ENCODE measurements around the gene UGT3A1. TPM values are rescaled to one million over a fixed set of nuclear protein-coding genes. Genes with fewer than 3 reads are reported as not detected.

The UGT3A1 gene
- total RNA-seq, 1 donor from 2014 or later = not detected

DNA sequence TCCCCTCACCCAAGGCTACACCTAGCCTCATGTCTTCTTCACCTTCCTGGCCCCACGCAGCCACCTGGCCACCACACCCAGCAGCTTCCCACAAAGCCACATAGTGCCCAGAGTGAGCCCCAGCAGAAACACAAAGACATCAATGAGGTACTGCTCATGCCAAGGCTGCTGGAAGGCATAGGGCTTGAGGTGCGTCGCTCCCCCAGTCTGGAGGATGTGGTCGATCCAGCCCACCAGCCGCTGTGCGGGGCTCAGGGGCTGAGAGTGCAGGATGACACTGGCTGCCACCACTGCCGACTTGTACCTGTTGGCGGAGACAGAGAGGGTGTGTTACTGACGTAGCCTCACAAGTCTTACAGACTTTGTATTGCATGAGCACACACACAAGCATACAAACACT is 37.0 kb downstream of the UGT3A1 start:
- peaks cover 3% of the 10 kb centered on the region for H3K9me3 Mint-ChIP-seq (ENCODE audit: low read depth)
- H3K4me1 Mint-ChIP-seq (ENCODE audit: low read depth) = no peaks in the 10 kb centered on the region
- DNase-seq (ENCODE audit: low spot score) = no peak
- no peak overlapping the region for H3K4me3 Mint-ChIP-seq (ENCODE audit: unreplicated experiment)
- TF ChIP-seq, protein P1, sequence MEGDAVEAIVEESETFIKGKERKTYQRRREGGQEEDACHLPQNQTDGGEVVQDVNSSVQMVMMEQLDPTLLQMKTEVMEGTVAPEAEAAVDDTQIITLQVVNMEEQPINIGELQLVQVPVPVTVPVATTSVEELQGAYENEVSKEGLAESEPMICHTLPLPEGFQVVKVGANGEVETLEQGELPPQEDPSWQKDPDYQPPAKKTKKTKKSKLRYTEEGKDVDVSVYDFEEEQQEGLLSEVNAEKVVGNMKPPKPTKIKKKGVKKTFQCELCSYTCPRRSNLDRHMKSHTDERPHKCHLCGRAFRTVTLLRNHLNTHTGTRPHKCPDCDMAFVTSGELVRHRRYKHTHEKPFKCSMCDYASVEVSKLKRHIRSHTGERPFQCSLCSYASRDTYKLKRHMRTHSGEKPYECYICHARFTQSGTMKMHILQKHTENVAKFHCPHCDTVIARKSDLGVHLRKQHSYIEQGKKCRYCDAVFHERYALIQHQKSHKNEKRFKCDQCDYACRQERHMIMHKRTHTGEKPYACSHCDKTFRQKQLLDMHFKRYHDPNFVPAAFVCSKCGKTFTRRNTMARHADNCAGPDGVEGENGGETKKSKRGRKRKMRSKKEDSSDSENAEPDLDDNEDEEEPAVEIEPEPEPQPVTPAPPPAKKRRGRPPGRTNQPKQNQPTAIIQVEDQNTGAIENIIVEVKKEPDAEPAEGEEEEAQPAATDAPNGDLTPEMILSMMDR (IDR thresholded peaks at IDR 0.05) = no peak
- H3K27ac Mint-ChIP-seq (ENCODE audit: unreplicated experiment) = no peak overlapping the region
- peaks cover 40% of the 10 kb centered on the region for H3K27me3 Mint-ChIP-seq (ENCODE audit: low read depth)
- H3K36me3 Mint-ChIP-seq (ENCODE audit: low read depth) = no peaks in the 10 kb centered on the region

DNA sequence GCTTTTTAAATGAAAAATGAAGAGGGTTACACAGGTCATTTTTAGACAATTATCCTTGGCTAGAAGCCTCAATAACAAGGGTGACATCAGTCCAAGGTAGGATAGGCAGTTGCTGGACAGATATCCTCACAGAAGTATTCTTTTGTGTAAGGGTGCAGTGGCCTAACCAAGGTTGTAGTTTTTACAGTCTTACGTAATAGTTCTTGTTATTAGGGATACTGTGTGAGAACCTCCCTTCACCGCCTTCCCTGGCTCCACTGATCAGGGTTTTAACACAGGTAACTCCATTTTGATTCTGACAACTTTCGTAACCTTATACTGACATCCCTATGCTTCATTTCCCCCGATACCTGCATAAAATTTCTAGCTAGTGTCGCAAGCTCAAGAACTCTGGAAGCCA is 44.1 kb downstream of the UGT3A1 start:
- DNase-seq (ENCODE audit: low spot score) = no peak
- Mint-ChIP-seq H3K27me3 (ENCODE audit: low read depth) (peaks cover 35% of the 10 kb centered on the region), H3K4me1 (ENCODE audit: low read depth) (no peaks in the 10 kb centered on the region), H3K9me3 (ENCODE audit: low read depth) (peaks cover 6% of the 10 kb centered on the region), H3K4me3 (ENCODE audit: unreplicated experiment) (no peak overlapping the region), H3K36me3 (ENCODE audit: low read depth) (no peaks in the 10 kb centered on the region), H3K27ac (ENCODE audit: unreplicated experiment) (no peak overlapping the region)
- TF ChIP-seq, protein P1 (IDR thresholded peaks at IDR 0.05) = no peak

DNA sequence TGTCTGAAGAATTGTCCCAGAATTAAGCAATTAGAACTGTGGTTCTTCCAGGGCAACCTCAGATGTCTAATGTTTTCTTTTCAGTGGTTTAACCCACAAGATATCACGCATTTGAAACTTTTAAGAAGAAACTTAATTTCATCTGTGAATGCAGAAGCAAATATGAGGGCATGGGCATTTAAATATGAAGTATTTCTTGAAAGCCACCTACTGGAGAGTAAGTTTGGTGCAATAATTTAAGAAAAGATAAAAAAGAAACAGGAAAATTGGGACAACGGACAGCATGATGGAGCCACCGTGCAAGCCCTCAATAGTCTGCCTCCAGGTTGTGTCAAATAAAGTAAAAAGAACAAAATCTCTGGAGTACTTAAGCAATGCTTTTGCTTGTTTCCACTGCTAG is 51.6 kb downstream of the UGT3A1 start:
- DNase-seq (ENCODE audit: low spot score) = no peak
- H3K4me3 Mint-ChIP-seq (ENCODE audit: unreplicated experiment) = no peak overlapping the region
- no peak overlapping the region for H3K27ac Mint-ChIP-seq (ENCODE audit: unreplicated experiment)
- no peaks in the 10 kb centered on the region for H3K36me3 Mint-ChIP-seq (ENCODE audit: low read depth)
- H3K27me3 Mint-ChIP-seq (ENCODE audit: low read depth) = peaks cover 31% of the 10 kb centered on the region
- H3K9me3 Mint-ChIP-seq (ENCODE audit: low read depth) = peaks cover 6% of the 10 kb centered on the region
- TF ChIP-seq, protein P1 (IDR thresholded peaks at IDR 0.05) = peak; percentile 61
- H3K4me1 Mint-ChIP-seq (ENCODE audit: low read depth) = no peaks in the 10 kb centered on the region

DNA sequence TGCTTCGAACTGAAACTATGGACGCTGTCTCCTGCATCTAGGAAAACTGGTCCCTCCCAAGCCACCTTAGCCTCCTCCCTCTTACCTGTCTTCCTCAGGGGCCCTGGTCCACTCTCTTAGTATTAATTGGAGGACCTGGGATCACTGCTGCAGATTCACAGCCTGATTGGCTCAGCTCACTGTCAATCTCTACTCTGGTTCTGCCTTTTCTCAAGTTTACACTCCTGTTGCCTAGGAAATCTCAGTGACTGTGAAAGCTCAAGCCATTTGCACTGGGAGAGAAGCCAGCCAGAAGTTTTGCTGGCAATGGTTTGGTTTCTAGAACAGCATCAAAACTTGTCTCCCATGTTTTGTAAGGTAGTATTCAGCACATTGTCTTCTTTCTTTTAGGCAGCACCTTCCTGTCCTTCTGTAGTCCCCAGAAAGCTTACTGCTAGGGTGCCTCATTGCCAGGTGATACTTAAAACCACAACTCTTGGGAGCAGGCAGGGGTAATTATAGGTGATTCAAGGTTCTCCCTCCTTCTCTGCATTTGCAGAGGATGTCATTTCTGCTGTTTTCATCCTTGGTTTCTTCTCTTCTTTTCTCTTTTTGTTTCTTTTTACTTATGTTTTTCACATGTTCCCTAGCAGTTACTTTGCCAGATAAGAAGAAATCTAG is 52.5 kb downstream of the UGT3A1 start, which contains the start of gene CAPSL:
Gene CAPSL (minus strand): TSS at position 55 of the 660 bp plus-strand sequence. CDS start 17,502 bp downstream, outside the sequence.
- no peak within 1 kb of the TSS for H3K27ac Mint-ChIP-seq (ENCODE audit: unreplicated experiment)
- TF ChIP-seq, protein P1 (IDR thresholded peaks at IDR 0.05) = no peak

DNA sequence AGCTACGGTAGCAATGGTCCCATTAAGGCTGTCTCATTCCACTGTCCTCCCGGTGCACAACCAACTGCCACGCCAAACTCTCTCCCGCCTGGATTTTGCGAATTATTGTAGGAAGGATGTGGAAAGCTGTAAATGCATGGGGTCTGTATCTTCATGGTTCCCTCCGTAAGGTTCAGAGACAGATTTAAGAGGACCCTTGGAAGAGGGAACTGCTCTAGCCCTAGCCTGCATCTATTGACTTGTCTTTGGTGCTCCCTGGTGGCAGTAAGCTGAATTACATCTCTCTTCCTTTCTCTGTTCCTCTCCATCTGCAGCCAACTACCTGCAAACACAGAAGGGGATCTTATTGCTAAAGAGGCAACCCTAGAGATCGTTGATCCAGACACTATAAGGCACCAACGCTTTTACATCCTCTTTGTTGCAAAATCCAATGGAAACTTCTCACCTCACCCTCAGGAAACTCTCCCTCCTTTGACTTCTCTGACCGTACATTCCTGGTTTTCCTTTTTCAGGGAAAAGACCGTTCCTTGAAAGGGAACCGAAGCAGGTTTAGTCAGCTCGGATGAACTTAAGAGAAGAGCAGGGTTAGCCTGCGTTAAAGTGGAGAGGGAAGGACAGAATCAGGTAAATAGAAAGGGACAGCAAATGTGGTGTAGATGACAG is 64.7 kb downstream of the UGT3A1 start:
- Mint-ChIP-seq H3K4me3 (ENCODE audit: unreplicated experiment) (peak overlapping the region; percentile 44), H3K9me3 (ENCODE audit: low read depth) (no peaks in the 10 kb centered on the region), H3K36me3 (ENCODE audit: low read depth) (no peaks in the 10 kb centered on the region), H3K27me3 (ENCODE audit: low read depth) (peaks cover 28% of the 10 kb centered on the region), H3K27ac (ENCODE audit: unreplicated experiment) (no peak overlapping the region), H3K4me1 (ENCODE audit: low read depth) (peaks cover 24% of the 10 kb centered on the region)
- TF ChIP-seq, protein P1 (IDR thresholded peaks at IDR 0.05) = peak; percentile 95
- DNase-seq (ENCODE audit: low spot score) = no peak

More for the DNA sequence above, 52.5 kb downstream of the UGT3A1 start, which contains the start of gene CAPSL:
- H3K4me3 Mint-ChIP-seq (ENCODE audit: unreplicated experiment) = no peak within 1 kb of the TSS
- H3K4me1 Mint-ChIP-seq (ENCODE audit: low read depth) = no peaks in the 10 kb centered on the region
- peaks cover 2% of the 10 kb centered on the region for H3K9me3 Mint-ChIP-seq (ENCODE audit: low read depth)
- no peaks in the 10 kb centered on the region for H3K36me3 Mint-ChIP-seq (ENCODE audit: low read depth)
- peaks cover 27% of the 10 kb centered on the region for H3K27me3 Mint-ChIP-seq (ENCODE audit: low read depth)
- DNase-seq (ENCODE audit: low spot score) = no peak

All from chondrocyte (in vitro differentiated cells).